GOT3 (cell line): ENCODE measurements around the gene EBP.

Experiments
- DNase-seq: peaks from one replicate; lab custom pipeline; 2025; ENCODE audit warnings: mixed read lengths; lab: John Stamatoyannopoulos, UW

Gene EBP

DNA sequence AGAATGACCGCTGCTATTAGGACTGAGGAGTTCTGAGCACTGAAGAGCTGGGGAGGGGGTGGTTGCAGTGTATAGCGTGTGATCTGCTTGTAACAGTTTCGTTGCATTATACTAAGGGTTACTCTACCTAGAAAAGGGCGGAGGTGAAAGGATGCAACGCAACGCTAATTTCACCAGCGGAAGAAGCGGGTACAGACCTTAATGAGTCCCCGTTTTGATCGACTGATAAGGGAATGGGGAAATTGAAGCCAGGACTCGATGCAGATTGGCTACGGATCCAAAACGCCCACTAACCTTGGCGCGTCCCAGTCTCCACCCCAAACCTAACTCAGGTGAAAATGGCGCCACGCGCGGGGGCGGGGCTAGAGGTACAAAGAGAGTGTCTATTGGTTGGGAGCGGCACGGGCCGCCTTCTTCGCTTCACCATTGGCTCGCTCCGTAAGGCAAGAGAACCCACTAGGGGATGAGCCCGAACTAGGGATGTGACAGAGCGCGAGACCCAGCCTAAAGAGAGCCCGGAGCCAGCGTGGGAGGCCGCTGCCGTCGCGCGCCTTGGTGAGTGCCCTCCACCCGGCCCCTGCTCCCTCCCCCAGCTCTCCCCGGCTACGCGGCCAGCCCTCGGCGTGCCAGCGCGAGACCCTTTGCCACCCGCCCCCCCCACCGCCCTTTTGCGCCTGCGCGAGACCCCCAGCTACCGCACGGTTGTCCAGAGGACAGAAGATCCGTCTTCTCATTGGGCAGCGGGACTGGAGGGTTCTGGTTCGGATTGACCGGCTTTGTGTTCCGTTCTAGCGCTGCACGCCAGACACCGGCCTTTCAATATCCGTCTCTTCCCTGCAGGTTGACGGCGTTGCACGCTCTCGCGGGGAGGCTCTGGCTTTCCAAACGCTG lies at the start of gene EBP:
TSS of gene EBP (plus strand) at position 456 of the 891 bp plus-strand sequence. CDS start 1,964 bp downstream, outside the sequence.
- peak; percentile 21 for DNase-seq

DNA sequence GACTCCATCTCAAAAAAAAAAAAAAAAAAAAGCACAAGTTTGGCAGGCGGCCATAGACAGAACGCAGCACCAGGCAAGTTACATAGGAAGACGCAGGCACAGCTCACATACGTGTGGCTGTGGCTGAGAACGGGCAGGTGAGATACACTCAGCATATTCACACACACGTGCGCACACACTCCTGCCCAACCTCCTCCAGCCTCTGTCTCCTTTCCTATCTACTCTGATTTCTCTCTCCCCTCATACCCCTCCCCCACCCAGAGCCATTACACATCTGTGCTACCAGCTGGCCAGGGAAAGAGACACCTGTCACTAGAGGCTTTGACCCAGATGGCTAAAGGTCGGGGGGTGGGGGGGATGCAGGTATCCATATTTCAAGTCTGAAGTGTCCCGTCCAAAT lies 49.4 kb upstream of the EBP start:
- no peak for DNase-seq

DNA sequence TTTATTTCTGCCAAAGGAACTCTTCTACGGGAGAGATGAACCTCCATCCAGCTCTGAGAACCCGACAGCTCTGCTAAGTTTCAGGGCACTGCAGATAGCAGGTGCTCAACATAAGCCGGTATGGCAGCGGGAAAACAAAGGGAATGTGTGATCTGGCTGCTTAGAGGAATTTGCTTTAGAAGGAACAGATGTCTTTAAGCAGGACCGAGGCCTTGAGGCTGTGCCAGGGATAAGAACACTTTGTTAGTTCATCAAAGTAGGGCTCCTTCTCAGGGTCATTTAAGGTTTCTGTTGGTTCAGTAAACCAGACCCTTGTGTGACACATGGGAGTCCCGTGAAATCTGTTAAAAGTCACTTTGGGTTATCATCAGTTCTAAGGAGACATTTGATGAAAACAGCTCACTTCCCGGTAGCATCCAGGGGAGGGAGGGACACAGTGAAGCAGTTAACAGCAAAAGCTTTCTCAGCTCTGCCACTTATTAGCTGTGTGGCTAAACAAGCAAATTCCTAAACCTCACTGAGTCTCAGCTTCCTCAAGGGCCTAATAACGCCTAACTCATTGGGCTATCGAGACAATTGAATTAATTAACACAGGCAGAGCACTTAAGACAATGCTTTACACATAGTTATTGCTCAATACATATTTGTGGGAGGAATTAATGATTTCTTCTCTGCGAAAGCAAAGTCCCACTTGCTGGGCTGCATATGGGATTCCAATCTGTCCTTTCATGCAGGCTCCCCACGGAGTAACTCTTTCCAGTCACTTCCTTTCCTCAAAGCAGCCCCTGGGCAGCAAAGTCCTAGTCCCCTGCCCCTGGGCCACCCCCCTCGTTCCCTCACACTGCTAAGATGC lies 48.5 kb upstream of the EBP start:
- no peak for DNase-seq

DNA sequence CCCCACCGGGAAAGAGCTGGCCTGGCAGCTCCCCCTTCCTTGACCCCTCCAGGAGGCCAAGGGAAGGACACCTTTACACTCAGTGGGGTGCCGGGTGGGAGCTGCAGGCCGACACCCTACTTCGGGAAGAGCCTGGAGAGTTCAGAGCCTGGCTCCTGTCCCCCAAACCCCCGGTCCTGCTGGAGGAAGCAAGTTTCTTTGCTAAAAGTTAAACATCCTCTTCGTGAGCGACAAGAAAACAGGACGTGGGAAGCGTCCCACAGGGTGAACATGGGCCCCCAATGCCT lies 48.0 kb upstream of the EBP start:
- no peak for DNase-seq

DNA sequence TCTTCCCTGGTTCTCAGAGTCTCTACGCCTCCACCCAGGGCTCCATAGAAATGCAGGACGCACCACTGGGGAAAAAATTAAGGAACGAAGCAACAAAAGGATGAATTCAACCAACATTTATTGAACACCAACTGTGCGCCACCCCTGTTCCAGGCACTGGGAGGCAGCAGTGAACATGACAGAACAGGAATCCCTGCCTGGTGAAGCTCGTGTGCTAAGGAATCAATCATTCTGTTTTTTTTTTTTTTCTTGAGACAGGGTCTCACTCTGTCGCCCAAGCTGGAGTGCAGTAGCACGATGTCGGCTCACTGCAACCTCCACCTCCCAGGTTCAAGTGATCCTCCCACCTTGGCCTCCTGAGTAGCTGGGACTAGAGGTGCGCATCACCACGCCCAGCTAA lies 47.5 kb upstream of the EBP start:
- DNase-seq = no peak

DNA sequence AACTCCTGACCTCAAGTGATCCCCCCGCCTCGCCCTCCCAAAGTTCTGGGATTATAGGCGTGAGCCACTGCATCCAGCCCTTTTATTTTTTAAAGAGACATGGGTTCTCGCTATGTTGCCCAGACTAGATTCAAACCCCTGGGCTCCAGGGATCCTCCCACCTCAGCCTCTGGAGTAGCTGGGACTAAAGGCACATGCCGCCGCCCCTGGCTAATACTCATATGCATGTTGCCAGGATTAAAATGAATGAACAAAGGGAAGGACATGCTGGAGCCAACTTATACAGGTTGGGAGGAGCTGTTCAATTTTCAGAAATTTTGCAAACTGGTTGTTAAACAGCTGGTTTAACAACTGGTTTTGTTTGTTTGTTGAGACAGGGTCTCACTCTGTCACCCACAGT lies 47.0 kb upstream of the EBP start:
- no peak for DNase-seq

DNA sequence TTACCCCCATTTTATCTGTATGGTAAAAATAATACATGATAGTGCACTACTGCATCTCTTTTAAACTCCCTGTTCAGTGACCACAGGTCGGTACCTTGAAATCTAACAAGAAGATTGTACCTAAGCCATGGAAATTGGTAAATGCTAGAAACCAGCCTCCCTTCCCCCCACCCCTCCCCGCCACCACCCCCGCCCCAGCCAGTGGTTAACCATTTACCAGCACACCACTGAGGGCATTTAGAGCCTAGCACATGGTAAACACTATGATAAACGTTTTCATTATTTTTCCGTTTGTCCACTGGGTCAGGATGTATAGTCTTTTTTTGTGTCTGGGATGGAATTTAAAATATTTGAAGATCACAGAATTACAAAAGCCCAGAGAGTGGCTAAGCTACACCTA lies 46.3 kb upstream of the EBP start:
- no peak for DNase-seq

DNA sequence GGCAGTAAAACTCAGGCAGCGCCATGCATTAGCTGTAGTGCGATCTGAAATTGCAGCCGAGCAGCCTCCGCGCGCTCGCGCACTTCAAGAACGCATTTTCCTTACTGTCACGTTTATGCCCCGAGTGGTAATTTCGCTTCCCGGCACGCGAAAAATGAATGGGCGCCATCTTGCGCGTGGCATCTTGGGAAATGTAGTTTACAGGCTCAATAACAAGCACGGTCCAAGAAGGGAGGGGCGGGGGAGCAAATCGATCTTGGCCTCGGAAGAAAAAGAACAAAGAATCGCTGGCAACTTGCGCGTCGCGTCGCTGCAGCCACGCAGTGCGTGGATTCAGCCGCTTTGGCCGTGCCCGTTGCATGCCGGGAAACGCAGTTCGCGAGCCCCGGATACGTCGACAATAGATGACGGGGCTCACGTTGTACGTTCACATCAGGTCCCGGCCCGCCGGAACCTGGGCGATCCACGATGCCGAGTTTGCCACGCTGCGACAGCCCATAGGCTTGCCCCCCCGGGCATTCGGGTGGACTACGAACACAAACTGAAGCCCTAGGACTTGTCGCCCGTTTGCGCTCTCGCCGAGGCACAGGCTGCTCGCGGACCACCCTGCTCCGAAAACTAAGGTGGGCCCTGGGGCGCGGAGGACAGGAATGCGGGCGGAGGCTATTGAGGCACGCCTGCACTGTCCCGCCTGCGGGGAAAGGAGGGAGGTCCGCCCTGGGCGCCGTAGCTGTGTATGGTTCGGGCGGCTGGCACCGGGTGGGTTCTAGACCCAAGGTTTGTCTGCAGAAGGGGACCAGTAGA lies 45.6 kb upstream of the EBP start, which contains the start of gene FTSJ1:
TSS of gene FTSJ1 (plus strand) at position 426 of the 804 bp plus-strand sequence. CDS start 1,849 bp downstream, outside the sequence.
- peak; percentile 37 for DNase-seq

DNA sequence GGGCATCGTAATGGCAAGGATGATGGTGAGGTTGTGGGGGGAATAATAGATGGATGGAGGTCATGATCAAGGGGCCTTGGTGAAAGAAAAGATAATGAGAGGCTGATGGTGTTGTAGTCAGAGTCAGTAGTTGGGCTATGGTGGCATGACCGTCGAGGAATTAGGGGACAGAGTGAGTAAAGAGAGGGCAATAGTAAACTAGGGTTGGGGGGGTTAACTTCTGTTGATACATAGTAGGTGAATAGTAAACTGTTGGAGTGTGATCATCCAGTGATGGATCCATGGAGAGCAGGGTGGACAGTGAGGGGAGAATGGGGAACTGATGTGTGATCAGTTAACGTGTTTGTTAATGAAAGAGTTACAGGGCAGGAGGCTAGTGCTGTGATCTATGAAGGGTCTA lies 44.7 kb upstream of the EBP start:
- DNase-seq = no peak

DNA sequence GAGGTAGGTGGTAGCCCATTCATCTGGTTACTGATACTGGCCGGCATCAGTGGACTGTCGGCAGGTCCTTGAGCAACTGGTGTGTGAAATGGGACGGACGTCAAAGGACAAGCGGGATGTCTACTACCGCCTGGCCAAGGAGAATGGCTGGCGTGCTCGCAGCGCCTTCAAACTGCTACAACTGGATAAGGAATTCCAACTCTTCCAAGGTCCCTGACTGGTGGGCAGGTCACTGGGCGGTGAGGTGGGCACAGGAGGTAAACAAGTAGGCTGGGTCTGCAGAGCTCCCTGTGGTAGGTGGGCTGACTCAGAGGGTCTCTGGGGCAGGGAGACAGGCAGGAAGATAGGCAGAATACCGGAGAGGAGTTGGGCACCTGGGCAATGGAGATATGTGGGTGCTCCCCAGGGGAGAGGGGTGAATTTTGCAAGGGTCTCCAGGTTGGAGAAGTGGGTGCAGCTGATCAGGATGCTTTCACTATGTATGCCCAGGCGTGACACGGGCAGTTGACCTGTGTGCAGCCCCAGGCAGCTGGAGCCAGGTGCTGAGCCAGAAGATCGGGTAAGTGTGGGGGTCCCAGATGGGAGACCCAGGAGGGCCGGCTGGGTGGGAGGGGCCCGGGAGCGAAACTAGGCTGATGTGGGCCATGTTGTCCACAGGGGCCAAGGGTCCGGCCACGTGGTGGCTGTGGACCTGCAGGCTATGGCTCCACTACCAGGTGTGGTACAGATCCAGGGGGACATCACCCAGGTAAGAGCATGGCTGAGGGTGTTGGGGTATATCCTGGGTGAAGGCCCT lies 43.5 kb upstream of the EBP start:
- DNase-seq = no peak

DNA sequence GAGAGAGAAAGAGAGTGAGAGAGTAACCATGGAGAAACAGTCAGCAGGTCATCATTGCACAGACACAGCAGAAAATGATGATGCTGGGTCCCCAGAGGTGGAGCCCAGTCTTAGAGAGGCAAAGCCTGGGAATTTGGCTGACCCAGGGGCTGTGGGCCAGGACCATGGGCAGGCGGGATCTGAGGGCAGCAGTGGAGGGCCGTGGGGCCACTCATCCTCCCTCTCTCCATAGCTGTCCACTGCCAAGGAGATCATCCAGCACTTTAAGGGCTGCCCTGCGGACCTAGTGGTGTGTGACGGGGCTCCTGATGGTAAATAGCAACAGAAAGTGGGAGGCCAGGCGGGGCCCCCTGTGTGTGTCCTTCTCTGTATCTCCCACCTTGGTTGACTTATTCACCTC lies 42.8 kb upstream of the EBP start:
- DNase-seq = no peak

DNA sequence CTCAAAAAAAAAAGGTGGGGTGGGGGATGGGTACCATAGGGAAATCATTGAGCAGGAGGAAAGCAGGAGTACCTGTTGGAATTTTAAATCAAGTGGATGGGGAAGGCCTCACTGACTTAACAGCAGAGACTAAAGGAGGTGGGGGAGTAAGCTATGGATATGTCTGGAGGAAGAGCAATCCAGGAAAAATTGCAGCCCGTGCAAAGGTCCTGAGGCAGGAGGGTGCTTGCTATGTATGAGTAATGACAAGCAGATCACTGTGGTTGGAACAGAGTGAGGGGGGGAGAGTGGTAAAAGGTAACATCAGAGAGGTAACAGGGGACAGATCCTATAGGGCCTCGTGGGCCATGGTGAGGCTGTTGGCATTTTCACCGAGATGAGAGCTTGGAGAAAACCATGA lies 41.5 kb upstream of the EBP start:
- no peak for DNase-seq

DNA sequence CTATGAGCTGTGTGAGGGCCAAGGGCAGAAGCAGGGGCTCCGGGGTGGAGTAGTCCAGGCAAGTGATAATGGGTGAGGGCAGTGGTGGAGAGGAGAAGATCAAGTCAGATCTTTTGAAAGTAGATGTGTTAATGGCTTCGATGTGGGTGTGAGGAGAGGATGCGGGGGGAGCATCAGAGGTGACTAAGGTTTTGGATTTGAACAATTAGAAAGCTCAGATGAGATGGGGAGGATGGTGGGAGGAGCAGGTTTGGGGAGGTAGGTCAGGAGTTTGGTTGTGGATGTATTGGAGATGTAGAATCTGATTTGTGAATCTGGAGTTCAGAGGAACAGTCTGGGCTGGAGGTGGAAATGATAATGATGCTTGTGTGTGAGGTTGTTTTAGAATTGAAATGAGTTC lies 41.0 kb upstream of the EBP start:
- DNase-seq = no peak

DNA sequence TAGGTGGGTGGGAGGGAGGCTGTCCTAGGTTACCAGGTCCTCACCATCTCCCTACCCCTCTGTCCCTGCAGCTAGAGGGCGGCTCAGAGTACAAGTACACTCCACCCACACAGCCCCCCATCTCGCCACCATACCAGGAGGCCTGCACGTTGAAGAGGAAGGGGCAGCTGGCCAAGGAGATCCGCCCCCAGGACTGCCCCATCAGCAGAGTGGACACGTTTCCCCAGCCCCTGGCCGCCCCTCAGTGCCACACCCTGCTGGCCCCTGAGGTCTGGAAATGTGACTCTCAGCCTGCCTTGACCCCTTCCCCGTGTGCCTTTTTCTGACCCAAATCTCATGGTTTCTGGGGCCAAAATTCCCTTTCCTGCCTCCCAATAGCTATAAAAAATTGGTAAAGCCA lies 39.1 kb upstream of the EBP start:
- no peak for DNase-seq

DNA sequence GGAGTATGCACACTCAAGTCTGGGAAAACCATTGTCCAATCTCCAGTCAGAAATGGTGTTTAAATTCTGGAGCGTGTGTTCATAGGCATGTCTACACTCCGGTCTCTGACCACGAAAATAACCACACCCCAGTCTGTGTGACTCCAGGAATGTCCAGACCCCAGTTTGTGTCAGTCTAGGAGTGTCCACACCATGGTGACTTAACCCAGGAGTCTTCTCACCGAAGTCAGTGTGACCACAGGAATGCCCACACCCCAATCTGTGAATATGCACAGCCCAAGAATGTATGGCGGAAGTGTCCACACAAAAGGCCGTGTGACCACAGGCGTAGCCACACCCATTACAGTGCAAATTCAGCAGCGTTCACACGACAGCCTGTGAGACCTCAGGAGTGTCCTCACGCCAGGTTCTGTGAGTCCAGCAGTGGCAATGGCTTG lies 34.2 kb upstream of the EBP start:
- DNase-seq = no peak

DNA sequence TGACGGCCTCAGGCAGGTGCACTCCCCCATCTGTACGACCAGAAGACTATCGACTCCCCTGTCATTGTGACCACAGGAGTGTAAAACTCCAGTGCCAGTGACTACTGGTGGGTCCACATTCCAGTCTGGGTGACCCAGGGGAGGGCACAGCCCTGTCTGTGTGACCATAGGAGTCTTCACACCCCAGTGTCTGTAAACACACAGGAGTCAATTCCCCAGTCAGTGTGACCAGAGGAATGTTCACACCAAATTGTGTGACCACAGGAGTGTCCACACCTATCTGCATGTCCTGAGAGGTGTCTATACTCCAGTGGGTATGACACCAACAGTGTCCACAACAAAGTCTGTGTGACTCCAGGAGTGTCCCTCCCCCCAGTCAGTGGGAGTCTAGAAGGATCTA lies 33.6 kb upstream of the EBP start:
- no peak for DNase-seq

DNA sequence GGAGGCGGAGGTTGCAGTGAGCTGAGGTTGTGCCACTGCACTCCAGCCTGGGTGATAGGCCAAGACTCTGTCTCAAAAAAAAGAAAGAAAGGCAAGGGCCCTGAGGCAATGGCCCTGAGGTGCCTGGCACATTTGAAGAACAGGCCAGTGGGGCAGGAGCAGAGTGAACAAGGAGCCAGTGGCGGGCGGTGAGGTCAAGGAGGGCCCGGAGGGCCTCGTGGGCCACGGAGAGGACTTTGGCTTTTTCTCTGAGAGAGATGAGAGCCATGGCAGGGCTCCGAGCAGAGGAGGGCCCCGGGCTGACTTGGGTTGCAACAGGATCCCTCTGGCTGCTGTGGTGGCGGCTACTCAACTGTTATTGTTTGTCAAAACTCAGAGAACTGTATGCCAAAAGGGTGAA lies 32.3 kb upstream of the EBP start:
- no peak for DNase-seq

DNA sequence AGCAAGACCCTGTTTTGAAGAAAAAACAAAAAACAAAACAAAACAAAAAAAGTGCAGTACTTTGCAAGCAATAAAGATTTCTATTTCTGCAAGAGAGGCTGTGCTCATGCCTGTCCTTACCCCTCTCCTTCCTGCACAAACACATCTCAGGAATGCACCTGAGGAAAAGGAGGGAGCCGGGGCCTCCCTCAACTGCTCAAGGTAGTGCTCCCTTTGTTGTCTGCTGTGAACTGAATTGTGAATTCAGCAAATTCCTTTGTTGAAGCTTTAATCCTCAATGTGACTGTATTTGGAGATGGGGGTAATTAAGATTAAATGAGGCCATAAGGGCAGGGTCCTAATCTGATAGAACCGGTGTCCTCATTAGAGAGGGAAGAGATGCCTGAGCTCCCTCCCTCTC lies 31.7 kb upstream of the EBP start:
- no peak for DNase-seq

DNA sequence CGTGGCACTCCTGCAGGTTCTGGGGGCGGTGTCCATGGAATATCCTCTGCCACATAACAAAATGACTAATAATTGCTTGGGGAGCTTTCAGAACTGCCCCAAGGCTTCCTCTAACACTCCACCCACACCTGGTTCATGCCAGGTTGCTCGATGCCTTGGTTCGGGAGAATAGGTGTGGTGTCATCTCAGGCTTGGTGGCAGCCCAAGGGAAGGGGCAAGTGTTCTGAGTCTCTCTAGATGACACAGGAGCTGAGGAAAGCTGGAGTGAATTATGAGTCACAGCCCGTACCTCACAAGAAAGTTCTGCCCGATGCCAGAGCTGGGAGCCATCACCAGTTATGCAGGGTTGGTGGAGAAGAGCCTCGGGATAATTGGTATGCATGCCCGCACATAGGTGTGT lies 30.9 kb upstream of the EBP start:
- no peak for DNase-seq

DNA sequence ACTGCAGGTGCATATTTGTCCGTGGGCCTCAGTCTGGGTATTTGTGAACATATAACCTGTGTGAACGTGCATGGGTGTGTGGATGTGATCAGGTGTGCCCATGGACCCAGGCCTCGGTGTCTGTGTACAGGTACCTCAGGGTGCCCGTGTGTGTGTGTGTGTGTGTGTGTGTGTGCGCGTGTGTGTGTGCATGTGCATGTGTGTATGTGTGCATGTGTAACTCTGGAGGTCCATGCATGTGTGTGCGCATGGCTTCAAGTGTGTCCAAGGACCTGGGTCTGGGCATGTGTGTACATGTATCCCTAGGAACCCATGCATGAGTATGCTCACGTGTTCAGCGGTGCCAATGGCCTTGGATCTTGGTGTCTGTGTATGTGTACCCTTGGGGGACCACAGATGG lies 29.8 kb upstream of the EBP start:
- no peak for DNase-seq

DNA sequence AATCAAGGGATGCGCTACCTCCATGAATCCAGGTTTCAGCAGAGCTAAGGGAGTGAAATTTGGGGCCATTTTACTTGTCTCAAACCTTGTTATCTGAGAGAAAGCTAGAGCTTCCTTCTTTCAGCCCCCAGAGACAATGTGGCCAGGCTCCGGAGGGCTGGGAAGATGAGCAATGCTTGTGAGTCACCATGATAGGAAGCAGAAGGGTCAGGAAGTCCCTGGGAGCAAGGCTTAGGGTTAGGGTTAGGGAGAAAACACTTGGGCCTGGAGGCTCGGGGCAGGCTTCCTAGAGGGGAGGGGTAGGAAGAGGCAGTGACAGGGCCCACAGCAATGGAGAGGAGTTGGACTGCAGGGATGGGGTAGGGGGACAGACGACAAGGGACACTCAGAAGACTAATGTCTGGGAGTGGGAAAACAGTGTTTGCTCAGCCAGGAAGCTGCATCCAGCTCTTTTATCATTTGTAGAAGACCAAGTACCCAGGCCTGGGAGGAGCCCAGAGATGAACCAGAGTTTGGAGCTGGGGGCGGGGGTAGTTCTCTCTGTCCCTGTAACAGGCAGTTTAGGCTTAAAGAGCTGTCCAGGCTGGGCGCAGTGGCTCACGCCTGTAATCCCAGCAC lies 29.2 kb upstream of the EBP start:
- DNase-seq = no peak
